Posterior cingulate gyrus (tissue), 11 donors: Measurements from ENCODE around the gene CYFIP2.
"Not testable (repeated sequence)": the region's sequence is repeated elsewhere in the genome, so short reads cannot be mapped to it uniquely, and the experiment has no call there.

Source experiments
- DNase-seq, 10 donors: peaks; one replicate each; pipeline versions ENCODE4 v3.0.0 to v3.0.0-alpha.2; 2020 to 2021; ENCODE audit warnings: mixed read lengths in 3 of 10
- intact Hi-C: fragments of 100-400 bp; cut with DNase I; formaldehyde crosslinking; loops from one replicate; pipeline ENCODE4 v1.15.1; 2023

The CYFIP2 gene

DNA sequence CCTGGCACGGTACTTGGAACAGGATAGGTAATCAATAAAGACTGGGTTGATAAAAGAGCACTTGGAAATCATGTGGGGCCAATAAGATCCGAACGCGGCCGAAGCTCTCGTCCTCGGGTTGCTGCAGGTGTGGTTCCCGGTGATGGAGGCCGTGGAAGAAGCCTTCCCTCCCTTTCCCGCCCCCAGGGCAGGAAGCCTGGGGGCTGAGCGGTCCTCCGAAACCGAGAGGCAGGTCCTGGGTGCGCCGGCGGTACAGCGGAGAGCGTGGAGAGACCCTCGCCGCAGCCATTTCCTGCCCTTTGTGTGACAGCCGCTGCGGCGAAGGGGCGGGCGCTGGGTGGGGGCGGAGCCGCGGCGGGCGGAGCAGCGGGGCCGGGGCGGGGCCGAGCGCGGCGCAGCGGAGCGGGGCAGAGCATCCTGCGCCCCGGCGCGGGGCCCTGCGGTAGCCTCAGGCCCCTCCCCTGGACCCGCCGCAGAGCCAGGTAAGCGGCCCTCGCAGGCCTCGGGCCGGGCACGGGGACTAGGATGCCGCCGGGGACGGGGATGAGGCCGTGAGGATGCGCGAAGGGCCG is at the start of gene CYFIP2:
CYFIP2 (plus strand) TSS at position 410 of the 572 bp plus-strand sequence. CDS start 19,239 bp downstream, outside the sequence.
- intact Hi-C loops: loop anchor here (5.0 kb wide), 1 partner anchor 118 kb away; no protein-coding TSS in a partner anchor

DNA sequence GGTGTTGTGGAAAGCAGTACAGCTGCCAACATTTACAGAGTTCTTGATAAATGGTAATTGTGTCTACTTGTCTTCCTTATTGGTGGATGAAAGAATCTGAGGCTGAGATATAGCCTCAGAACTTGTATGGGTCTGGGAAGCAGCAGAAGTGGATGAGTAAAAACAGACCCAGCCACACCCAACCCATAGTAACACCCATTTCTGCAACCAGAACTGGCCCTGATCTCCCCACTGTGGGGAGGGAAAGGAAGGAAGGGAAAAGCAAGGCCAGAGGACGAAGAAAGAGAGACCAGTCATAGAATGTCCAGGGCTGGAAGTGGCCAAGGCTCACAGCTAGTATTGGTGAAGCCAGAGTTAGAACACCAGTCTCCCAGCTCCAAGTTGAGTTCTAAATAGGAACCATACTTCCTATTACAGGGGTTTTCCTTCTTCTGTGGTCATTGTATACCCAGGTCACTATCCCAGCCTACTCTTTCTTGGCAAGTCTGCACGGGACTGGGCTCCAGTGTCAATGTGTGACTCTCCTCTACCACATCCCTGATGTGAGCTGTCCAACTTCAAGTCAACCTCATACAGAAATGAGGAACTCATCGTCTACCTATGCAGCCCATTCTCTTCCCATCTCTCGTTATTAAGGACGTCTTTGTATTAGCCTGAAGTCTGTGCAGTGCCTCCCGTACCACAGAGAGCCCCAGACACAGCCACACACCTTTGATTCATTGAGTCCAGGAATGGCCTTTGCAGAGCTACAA is 49.4 kb upstream of the CYFIP2 start:
- intact Hi-C loops: no loop called here
- no peak for DNase-seq

More for the DNA sequence above, at the start of gene CYFIP2:
- peak; percentile 50 to 94 (median 70) for DNase-seq

DNA sequence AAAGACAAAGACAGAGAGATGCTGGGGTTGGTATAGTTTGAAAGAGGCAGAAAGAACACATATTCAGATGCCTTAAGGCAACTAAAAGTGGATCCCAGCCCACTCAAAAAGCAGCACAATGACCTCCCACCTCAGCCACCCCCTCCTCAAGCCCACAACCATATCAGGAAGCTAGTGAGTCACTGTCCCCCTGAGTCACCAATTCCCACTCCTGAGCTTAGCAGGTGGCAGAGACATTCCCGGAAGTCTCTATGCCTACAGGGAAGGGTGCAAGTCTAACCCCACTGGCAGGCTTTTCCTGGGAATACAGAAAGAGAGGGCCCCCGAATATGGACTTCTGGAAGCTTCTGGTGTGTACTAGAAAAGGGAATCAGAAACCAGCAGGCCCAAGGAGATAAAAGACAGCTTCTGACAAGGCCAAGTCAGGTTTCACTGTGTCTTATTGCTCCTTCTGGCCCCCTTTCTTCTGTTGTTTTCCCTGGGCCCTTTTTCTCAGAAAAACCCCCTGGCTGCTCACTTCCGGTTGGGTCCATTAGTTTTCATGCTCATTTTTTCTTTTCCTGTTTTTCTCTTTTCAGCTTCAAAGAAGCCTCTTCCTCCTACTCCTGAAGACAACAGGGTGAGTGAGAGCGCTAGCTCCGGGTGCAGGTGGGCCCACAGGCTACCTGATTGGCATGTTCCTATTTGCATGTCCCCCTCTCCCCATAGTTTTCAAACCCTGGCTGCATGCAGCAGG is 48.5 kb upstream of the CYFIP2 start:
- no peak for DNase-seq
- intact Hi-C loops: no loop called here

DNA sequence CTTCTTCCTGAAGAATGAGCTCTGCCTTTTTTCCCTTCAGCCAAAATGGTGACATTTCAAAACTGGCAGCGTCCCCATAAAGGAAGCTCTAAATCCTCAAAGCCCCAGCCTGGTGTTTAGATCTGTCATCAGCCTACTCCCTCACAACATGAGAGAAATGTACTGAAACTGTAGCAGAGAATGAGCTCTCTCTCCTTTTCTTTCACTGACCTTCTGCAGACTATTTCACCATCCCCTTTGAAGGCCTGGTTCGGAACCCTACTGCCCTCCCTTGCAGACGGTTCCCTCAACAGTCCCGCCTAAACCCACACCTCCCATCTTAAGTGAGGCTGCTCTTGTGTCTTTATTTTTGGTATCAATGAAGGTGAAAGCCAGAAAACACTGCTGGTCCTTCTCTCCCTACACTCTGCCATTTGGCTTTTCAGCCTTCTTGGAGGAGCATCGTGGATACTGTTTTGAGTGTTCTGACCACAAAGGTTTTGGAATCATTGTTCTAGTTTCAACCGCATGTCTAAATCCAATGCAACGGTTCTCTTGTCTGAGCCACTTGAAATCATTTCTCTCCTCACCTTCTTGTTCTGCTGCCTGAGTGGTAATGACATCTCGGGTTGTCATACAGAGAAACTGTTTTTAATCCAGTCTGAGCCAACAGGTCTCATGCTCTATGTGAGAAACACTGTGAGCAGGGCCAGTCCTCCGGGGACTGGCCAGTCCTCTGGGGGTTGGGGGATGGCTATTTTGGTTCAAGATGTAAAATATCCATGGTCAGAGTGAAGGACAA is 46.2 kb upstream of the CYFIP2 start:
- DNase-seq: no peak
- intact Hi-C loops: no loop called here

DNA sequence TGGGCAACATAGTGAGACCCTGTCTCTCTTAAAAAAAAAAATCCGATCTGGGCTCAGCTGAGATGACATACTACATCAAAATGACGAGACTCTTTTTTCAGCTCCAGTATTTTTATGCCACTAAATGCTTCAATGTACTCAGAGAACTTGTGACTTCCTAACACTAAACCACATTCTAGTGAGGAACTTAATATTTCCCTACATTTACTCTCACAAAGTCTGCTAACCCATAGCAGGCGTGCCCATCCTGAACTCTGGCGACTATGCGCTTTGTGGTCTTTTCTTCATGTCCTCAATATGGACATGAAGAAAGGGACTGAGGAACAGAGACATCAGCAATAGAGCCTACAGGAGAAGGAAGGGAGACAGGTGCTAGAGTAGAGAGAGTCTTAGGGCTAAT is 44.0 kb upstream of the CYFIP2 start:
- DNase-seq: no peak
- intact Hi-C loops: no loop called here

DNA sequence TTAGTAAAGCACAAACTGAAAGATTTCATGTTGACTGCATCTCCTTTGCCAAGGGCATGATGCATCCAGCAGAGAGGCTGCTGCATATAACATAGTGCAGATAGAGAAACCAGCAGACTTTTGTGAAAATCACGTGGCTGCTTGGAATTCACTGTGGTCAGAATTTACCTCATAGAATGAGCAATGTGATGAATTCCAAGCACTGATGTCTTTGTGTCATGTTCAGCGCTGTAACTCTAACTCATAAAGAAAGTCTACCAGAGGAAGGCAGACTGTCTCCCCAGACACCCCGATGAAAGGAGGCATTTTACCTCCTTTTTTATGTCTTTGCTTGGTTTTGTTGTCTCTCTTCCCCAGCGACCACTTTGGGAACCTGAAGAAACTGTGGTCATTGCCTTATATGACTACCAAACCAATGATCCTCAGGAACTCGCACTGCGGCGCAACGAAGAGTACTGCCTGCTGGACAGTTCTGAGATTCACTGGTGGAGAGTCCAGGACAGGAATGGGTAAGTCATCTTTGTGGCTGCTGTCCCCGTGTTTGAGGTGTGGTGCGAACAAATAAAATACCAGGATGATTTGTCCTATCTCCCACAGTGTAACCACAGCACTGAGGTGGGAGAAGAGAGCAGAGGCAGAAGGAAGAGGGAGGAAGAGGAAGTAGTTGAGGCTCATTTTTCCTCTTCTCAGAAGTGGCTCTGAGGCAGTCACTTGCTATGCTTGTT is 43.3 kb upstream of the CYFIP2 start:
- intact Hi-C loops: no loop called here
- DNase-seq: no peak

DNA sequence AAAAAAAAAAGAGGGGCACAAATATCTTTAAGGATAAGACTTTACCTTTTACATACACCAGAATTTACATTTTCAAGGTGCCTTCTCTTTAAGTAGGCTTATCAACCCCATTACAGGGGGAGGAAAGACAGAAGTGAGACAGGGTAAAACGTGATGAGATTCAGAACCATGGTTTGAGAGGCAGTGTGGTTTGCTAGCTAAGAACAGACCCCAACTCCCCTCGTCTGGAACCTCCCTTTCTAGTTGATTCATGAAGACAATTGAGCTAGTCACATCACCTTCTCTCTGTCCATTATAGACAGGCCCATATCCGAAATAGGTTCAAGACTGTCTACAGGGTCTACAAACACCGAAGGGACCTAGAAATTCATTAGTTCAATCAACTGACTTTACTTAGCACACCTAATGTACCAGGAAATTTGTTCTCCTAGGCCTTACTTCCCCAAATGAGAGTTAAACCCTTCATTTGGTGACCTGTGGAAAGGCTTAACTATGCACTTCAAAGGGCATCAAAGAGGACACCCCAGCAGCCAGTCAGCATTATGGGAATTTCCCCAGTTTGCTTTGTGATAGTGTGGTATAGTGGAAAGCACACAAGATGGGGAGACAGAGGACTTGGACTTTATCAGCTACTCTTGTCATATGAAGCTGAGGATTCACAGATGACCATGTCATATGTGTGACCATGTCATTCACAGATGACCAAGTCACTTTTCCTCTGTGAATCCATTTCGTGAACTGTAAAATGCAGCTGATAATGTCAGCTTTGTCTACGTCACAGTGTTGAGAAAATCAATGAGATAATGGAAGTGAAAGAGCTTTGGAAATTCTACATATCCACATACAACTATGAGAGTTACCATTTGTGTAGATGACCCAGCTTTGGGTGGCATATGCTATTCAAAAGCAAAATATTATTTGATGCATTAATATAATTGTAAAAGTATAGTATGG is 40.2 kb upstream of the CYFIP2 start:
- intact Hi-C loops: no loop called here
- no peak for DNase-seq

DNA sequence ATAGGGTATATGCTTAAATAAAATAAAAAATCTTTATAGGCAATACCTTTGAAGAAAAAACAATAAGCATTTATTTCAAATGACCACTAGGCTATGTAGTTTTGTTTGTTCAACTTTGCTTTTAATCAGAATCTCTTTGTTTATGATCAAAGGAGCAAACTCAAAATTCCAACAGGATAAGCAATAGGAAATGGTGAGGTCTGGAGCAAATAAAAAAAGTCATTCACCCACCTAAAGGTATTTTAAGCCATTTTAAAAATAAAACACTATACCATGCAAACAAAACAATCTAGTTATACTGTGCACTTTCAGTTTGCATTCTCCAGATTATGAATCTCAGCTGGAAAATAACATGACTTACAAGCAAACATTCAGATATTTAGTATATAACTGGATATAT is 35.3 kb upstream of the CYFIP2 start:
- no peak for DNase-seq
- intact Hi-C loops: no loop called here

DNA sequence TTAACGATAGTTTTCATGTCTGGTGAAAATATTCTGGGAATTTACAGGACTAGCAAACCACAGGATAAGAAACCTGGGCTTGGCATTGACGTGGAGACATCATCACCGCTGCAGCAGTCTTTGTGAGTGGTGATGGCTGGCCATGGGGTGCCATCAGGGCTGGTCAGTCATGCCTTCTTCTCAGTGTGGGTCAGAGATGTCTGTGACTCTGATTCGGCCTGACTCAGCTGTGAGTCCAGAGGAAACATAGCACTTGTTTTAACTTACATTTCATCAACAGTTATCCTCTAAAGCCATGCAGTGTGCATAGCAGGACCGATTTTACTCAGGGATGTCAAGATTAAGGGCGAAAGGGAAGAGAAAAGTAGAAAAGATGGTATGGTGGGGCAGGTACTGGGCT is 33.2 kb upstream of the CYFIP2 start:
- DNase-seq: no peak
- intact Hi-C loops: no loop called here

DNA sequence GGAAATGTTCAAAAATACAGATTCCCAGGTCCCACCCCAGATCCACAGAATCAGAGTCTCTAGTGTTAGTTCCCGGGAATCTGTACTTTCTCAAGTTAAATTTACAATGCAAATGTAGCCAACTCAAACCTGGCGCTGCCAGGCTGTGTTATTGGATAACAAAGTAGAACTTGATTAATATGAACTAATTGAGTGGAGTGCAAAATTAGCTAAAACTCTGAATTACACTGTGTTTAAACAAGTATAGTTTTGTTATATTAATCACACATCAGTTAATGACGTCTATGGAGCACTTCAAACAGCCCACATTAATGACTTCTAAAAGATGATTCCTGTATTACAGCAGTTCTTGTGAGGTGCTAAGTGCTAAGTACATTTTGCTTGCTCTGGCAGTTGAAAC is 32.4 kb upstream of the CYFIP2 start:
- no peak for DNase-seq
- intact Hi-C loops: no loop called here

DNA sequence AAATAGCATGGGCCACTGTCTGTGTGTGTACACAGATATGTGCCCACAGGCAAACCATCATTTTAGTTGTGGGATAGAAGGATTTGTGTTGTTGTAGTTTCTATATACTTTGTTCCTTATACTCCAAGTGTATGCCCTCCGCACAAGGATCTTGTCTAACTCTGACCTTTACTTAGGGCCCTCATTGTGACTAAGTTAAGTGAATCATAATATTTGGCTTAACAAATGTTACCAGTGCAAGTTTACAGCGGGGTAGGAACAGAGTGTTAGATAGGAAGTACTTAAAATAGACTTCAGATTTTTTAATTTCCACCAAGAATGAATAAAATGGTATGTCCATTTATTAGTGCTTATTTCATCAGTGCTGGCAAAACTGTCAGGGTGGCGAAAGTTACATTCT is 29.5 kb upstream of the CYFIP2 start:
- DNase-seq: no peak
- intact Hi-C loops: no loop called here

DNA sequence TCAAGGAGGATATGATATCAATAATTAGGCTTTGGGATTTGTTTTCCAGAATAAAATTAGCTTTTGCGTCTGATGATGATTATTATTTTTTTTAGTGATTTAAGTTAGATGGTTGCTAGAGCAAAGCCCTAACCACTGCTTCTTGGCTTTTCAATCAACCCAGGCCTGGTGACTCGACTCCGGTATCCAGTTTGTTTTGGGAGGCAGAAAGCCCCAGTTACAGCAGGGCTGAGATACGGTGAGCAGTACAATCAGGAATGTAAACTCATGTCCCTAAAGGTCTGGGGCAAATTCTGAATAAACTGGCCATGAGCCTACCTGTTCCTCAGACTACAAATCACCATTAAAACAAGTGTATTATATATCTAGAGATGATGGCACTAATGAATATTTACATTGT is 24.4 kb upstream of the CYFIP2 start:
- intact Hi-C loops: no loop called here
- no peak for DNase-seq

DNA sequence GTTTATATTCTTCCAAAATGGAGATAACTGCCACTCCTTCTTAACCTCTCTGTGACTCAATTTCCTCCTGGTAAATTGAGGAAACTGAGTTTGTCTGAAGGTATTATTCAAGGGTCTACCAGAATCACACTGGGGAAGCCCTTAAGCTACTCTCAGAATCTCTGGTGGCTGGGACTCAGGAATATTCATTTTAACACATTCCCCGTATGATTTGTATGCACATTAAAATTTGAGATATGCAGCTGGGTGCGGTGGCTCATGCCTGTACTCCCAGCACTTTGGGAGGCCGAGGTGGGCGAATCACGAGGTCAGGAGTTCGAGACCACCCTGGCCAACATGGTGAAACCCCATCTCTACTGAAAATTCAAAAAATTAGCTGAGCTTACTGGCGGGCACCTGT is 21.2 kb upstream of the CYFIP2 start:
- DNase-seq, intact Hi-C loops: not testable (repeated sequence)

DNA sequence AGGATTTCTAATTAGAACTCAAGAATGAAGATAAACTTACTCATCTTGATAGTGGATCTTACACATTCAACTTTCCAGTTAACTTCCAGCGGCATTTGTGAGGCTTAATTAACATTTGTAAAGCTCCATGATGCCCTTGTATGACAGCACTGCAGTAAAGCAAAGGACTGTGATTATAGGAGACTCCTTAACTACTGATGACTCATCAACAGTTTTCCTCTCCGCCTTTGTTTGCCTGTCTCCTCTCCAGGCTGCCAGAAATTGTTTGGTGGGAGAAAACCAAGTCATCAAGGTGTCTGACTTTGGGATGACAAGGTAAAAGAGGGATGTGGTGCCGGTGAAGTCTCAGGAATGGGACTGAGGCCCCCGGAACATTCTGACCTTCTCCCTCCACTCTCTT is 20.4 kb upstream of the CYFIP2 start:
- intact Hi-C loops: no loop called here
- no peak for DNase-seq

DNA sequence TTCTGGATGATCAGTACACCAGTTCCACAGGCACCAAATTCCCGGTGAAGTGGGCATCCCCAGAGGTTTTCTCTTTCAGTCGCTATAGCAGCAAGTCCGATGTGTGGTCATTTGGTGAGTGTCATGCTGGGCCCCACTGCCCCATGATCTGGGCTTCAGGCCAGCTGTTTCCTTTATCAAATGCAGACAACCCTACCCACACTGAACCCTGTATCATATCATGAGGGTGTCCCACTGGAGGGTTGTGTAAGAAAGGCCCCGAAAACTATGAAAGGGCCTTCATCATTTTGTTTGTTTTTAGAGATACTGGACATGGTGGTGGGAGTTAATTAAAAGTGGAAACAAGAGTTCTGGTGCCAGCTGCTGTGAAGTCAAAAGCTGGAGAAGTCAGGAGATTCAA is 20.0 kb upstream of the CYFIP2 start:
- DNase-seq: no peak
- intact Hi-C loops: no loop called here

DNA sequence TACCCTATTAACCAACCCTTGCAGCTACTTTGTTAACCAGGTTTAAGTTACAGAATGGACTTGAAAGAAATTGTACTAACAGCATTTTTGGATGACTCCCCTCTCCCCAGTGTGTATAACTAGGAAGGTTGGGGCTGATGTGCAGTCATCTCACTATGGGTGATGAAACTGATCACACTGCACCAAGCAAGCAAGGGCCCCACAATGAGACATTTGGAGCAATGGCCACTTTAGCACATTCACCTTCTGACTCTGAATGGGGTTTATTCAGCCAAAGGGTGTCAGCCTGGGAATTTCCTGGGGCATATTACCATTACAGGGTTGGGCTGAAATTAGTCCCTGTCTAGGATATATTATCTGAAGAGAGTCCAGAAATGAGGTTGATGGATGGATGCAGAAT is 18.7 kb upstream of the CYFIP2 start:
- intact Hi-C loops: no loop called here

DNA sequence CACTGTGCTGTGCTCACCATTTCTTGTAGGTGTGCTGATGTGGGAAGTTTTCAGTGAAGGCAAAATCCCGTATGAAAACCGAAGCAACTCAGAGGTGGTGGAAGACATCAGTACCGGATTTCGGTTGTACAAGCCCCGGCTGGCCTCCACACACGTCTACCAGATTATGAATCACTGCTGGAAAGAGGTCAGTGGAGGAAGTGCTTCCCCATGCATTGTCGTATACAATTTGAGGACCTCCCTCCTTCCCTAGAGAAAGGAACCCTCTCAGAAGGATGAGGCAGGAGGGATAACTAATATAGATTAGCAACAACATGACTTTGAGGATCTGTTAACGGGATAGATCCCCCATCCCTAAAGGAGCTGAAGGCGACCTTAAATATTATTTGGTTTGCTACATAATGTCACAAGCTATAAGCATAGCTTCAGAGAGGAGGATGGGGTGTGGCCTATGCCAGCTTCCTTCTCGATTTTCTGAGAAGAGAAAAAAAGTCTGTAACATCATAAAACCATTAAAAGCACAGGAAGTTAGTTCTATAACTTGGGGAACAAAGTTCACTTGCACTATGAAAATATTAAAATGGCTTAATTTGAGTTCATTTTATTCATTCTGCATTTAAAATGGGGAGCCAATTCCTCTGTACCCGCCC is 17.0 kb upstream of the CYFIP2 start:
- no peak for DNase-seq
- intact Hi-C loops: no loop called here

More for the DNA sequence above, 18.7 kb upstream of the CYFIP2 start:
- no peak for DNase-seq

DNA sequence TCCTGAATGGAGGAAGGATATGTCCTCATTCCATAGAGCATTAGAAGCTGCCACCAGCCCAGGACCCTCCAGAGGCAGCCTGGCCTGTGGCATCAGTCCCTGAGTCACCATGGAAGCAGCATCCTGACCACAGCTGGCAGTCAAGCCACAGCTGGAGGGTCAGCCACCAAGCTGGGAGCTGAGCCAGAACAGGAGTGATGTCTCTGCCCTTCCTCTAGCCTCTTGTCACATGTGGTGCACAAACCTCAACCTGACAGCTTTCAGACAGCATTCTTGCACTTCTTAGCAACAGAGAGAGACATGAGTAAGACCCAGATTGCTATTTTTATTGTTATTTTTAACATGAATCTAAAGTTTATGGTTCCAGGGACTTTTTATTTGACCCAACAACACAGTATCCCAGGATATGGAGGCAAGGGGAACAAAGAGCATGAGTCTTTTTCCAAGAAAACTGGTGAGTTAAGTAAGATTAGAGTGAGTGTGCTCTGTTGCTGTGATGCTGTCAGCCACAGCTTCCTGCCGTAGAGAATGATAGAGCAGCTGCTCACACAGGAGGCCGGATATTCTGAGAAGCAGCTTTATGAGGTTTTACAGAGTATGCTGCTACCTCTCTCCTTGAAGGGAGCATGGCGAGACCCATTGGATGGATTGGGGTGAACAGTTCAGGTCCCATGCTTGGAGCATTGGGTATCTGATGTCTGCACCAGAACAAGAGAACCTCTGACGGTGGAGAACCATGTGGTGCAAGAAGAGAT is 13.0 kb upstream of the CYFIP2 start:
- intact Hi-C loops: loop anchor here (1.0 kb wide), 1 partner anchor 59 kb away; no protein-coding TSS in a partner anchor
- peak in 1 of 10 donors; percentile 75 for DNase-seq
